IPS-15b (cell line): ENCODE measurements around the gene C1QL1.

ENCODE experiments used
- H3K27me3 ChIP-seq: one replicate; pipeline ENCODE4 v1.6.1; 2013; ENCODE audit warnings: low read length; ENCODE audit not compliant: control insufficient read depth, insufficient read depth
- H3K36me3 ChIP-seq: one replicate; pipeline ENCODE4 v1.6.1; 2013; ENCODE audit warnings: low read length; ENCODE audit not compliant: control insufficient read depth, insufficient read depth
- H3K4me1 ChIP-seq: one replicate; pipeline ENCODE4 v1.6.1; 2013; ENCODE audit warnings: mild to moderate bottlenecking, low read length; ENCODE audit not compliant: control insufficient read depth, insufficient read depth
- H3K4me3 ChIP-seq: one replicate; pipeline ENCODE4 v1.5.1; 2013; ENCODE audit warnings: low read depth, low read length
- H3K9ac ChIP-seq: one replicate; pipeline ENCODE4 v1.6.1; 2013; ENCODE audit warnings: low read depth, mild to moderate bottlenecking, low read length
- H3K9me3 ChIP-seq: one replicate; pipeline ENCODE4 v1.6.1; 2013; ENCODE audit warnings: mild to moderate bottlenecking, low read length; ENCODE audit not compliant: control insufficient read depth, insufficient read depth

Gene C1QL1

GRCh38 chr17:44914698-44915271, 53.3 kb downstream of the C1QL1 start:
- Histone ChIP-seq H3K9me3 (no peaks in the 10 kb centered on the region), H3K4me3 (no peak overlapping the region), H3K9ac (no peak overlapping the region), H3K36me3 (no peaks in the 10 kb centered on the region), H3K27me3 (peaks cover 21% of the 10 kb centered on the region), H3K4me1 (peaks cover 3% of the 10 kb centered on the region)

- H3K36me3 ChIP-seq = no peaks in the 10 kb centered on the region
- H3K9ac ChIP-seq = no peak overlapping the region
- H3K4me1 ChIP-seq = peaks cover 3% of the 10 kb centered on the region
- H3K9me3 ChIP-seq = no peaks in the 10 kb centered on the region
- peaks cover 21% of the 10 kb centered on the region for H3K27me3 ChIP-seq
- H3K4me3 ChIP-seq = no peak overlapping the region
Observed at GRCh38 chr17:44914148-44914547, 54.0 kb downstream of the C1QL1 start.

GRCh38 chr17:44913676-44914075, 54.4 kb downstream of the C1QL1 start:
- H3K27me3 ChIP-seq = peaks cover 21% of the 10 kb centered on the region

GRCh38 chr17:44912763-44913544, 55.1 kb downstream of the C1QL1 start:
- H3K4me1 ChIP-seq = peaks cover 3% of the 10 kb centered on the region
- H3K36me3 ChIP-seq = no peaks in the 10 kb centered on the region
- no peak overlapping the region for H3K4me3 ChIP-seq
- peaks cover 21% of the 10 kb centered on the region for H3K27me3 ChIP-seq
- H3K9me3 ChIP-seq = no peaks in the 10 kb centered on the region
- H3K9ac ChIP-seq = no peak overlapping the region

More at GRCh38 chr17:44913676-44914075, 54.4 kb downstream of the C1QL1 start:
- H3K4me3 ChIP-seq = no peak overlapping the region
- peaks cover 3% of the 10 kb centered on the region for H3K4me1 ChIP-seq
- H3K36me3 ChIP-seq = no peaks in the 10 kb centered on the region
- H3K9me3 ChIP-seq = no peaks in the 10 kb centered on the region
- no peak overlapping the region for H3K9ac ChIP-seq

GRCh38 chr17:44911133-44912001, 56.7 kb downstream of the C1QL1 start:
- H3K36me3 ChIP-seq = no peaks in the 10 kb centered on the region
- H3K9me3 ChIP-seq = no peaks in the 10 kb centered on the region
- H3K27me3 ChIP-seq = peaks cover 21% of the 10 kb centered on the region
- peak overlapping the region; percentile 47 for H3K9ac ChIP-seq
- peaks cover 3% of the 10 kb centered on the region for H3K4me1 ChIP-seq
- H3K4me3 ChIP-seq = peak overlapping the region; percentile 63

- peak overlapping the region; percentile 37 for H3K9ac ChIP-seq
- no peaks in the 10 kb centered on the region for H3K36me3 ChIP-seq
- peaks cover 3% of the 10 kb centered on the region for H3K4me1 ChIP-seq
- H3K4me3 ChIP-seq = peak overlapping the region; percentile 63
- peaks cover 21% of the 10 kb centered on the region for H3K27me3 ChIP-seq
- H3K9me3 ChIP-seq = no peaks in the 10 kb centered on the region
Observed at GRCh38 chr17:44910231-44911106, 57.6 kb downstream of the C1QL1 start.
